NCI-H1436 treated with DMSO at 0.1 percent for 48 hours (cell line): ENCODE measurements around the gene REC8.
A peak's percentile ranks its signal among the peaks of the same experiment; 100 is the strongest.
"Not testable (repeated sequence)": the region's sequence is repeated elsewhere in the genome, so short reads cannot be mapped to it uniquely, and the experiment has no call there.

Experiments
- DNase-seq: peaks from one replicate; lab custom pipeline; 2025; lab: John Stamatoyannopoulos, UW

REC8 gene

GRCh38 chr14:24204163-24205146, 32.6 kb downstream of the REC8 start:
- DNase-seq: no peak

GRCh38 chr14:24206260-24207103, 34.6 kb downstream of the REC8 start:
- no peak for DNase-seq

GRCh38 chr14:24207104-24207551, 35.2 kb downstream of the REC8 start:
- DNase-seq: no peak

GRCh38 chr14:24207625-24208024, 35.7 kb downstream of the REC8 start:
- DNase-seq: no peak

GRCh38 chr14:24211311-24211710, 39.4 kb downstream of the REC8 start:
- DNase-seq: no peak

- peak; percentile 83 for DNase-seq
Measured at GRCh38 chr14:24212924-24213865, 41.3 kb downstream of the REC8 start, which contains the start of gene CHMP4A. CHMP4A (minus strand) TSS chr14:24213488; CDS start chr14:24213439, 49 bp downstream.

GRCh38 chr14:24213866-24214662, 42.2 kb downstream of the REC8 start:
- DNase-seq: no peak

GRCh38 chr14:24215495-24216344, 43.8 kb downstream of the REC8 start, which contains the start of gene MDP1:
MDP1 (minus strand) TSS chr14:24216066; CDS start chr14:24215955, 111 bp downstream.
- DNase-seq: peak; percentile 57

- no peak for DNase-seq
Measured at GRCh38 chr14:24216345-24216699, 44.4 kb downstream of the REC8 start.

- not testable (repeated sequence) for DNase-seq
Measured at GRCh38 chr14:24216876-24217275, 45.0 kb downstream of the REC8 start.

- no peak for DNase-seq
Measured at GRCh38 chr14:24219080-24219479, 47.2 kb downstream of the REC8 start.

GRCh38 chr14:24219521-24219920, 47.6 kb downstream of the REC8 start:
- no peak for DNase-seq

GRCh38 chr14:24222987-24223386, 51.1 kb downstream of the REC8 start:
- DNase-seq: not testable (repeated sequence)

GRCh38 chr14:24224618-24225071, 52.8 kb downstream of the REC8 start:
- no peak for DNase-seq

- DNase-seq: no peak
Measured at GRCh38 chr14:24226473-24226872, 54.6 kb downstream of the REC8 start.

- DNase-seq: no peak
Measured at GRCh38 chr14:24228902-24229301, 57.0 kb downstream of the REC8 start.
